ENCODE measurements around the gene PRDM8.

The PRDM8 gene

GRCh38 chr4:80201252-80202151 is 4.2 kb downstream of the PRDM8 start:
- DNase-seq (ENCODE audit: low read depth in 2 of 2) = peak in 1 of 2 experiments; percentile 43

GRCh38 chr4:80202190-80202711 is 4.9 kb downstream of the PRDM8 start:
- peak; percentile 57 to 79 for DNase-seq (ENCODE audit: low read depth in 2 of 2)

GRCh38 chr4:80202741-80203553 is 5.6 kb downstream of the PRDM8 start:
- no peak for DNase-seq (ENCODE audit: low read depth in 2 of 2)

- DNase-seq (ENCODE audit: low read depth in 2 of 2) = no peak
Observed at GRCh38 chr4:80204433-80205011, 7.2 kb downstream of the PRDM8 start.

GRCh38 chr4:80206111-80206510 is 8.8 kb downstream of the PRDM8 start:
- no peak for DNase-seq (ENCODE audit: low read depth in 2 of 2)

- no peak for DNase-seq (ENCODE audit: low read depth in 2 of 2)
Observed at GRCh38 chr4:80206521-80207171, 9.3 kb downstream of the PRDM8 start.

GRCh38 chr4:80207172-80207583 is 9.9 kb downstream of the PRDM8 start:
- DNase-seq (ENCODE audit: low read depth in 2 of 2) = no peak

- no peak for DNase-seq (ENCODE audit: low read depth in 2 of 2)
Observed at GRCh38 chr4:80207664-80208063, 10.4 kb downstream of the PRDM8 start.

GRCh38 chr4:80208610-80209339 is 11.5 kb downstream of the PRDM8 start:
- no peak for DNase-seq (ENCODE audit: low read depth in 2 of 2)

GRCh38 chr4:80209340-80209701 is 12.0 kb downstream of the PRDM8 start:
- no peak for DNase-seq (ENCODE audit: low read depth in 2 of 2)

- no peak for DNase-seq (ENCODE audit: low read depth in 2 of 2)
Observed at GRCh38 chr4:80210549-80210948, 13.2 kb downstream of the PRDM8 start.

GRCh38 chr4:80213117-80213815 is 16.0 kb downstream of the PRDM8 start:
- DNase-seq (ENCODE audit: low read depth in 2 of 2) = no peak

- no peak for DNase-seq (ENCODE audit: low read depth in 2 of 2)
Observed at GRCh38 chr4:80215449-80216052, 18.2 kb downstream of the PRDM8 start.

- no peak for DNase-seq (ENCODE audit: low read depth in 2 of 2)
Observed at GRCh38 chr4:80216100-80216761, 18.9 kb downstream of the PRDM8 start.

- DNase-seq (ENCODE audit: low read depth in 2 of 2) = no peak
Observed at GRCh38 chr4:80219301-80220025, 22.2 kb downstream of the PRDM8 start.

GRCh38 chr4:80220711-80221110 is 23.4 kb downstream of the PRDM8 start:
- DNase-seq (ENCODE audit: low read depth in 2 of 2) = no peak

GRCh38 chr4:80221161-80221560 is 23.9 kb downstream of the PRDM8 start:
- no peak for DNase-seq (ENCODE audit: low read depth in 2 of 2)

- no peak for DNase-seq (ENCODE audit: low read depth in 2 of 2)
Observed at GRCh38 chr4:80225595-80225994, 28.3 kb downstream of the PRDM8 start.

GRCh38 chr4:80226094-80226493 is 28.8 kb downstream of the PRDM8 start:
- DNase-seq (ENCODE audit: low read depth in 2 of 2) = no peak

All from stimulated activated CD4-positive, alpha-beta T cell treated with anti-CD3 and anti-CD28 coated beads, Interleukin-12 subunit alpha, Interleukin-12 subunit beta, amount 100 ng/mL, for 24 hours (primary cell).